ENCODE measurements around the gene RAET1L. TPM values are rescaled to one million over a fixed set of nuclear protein-coding genes. Genes with fewer than 3 reads are reported as not detected.

The RAET1L gene
- total and polyA plus RNA-seq, 9 of the 15 experiments (the other 6 are each of a cell fraction or from before 2014, with no cell fraction given), result not detected

GRCh38 chr6:150048099-150048498, 22.8 kb upstream of the RAET1L start:
- ChIA-PET POLR2A (no interaction called here), CTCF (ENCODE audit: low intra/inter-chr PET ratio) (no interaction called here)
- no peak overlapping the region for H3K4me2 ChIP-seq (ENCODE audit: insufficient read depth, low read length)
- peaks cover 3% of the 10 kb centered on the region; the same call in 1 of the 2 replicates for H4K20me1 ChIP-seq (replicated peaks; ENCODE audit: control insufficient read depth, insufficient read depth, low read length)
- in situ Hi-C loops (cut with MboI) (no loop called here), intact Hi-C loops (cut with micrococcal nuclease) (no loop called here)
- peaks cover 3% of the 10 kb centered on the region for H3K9me1 ChIP-seq (ENCODE audit: control insufficient read depth, insufficient read depth, low read length)
- H3K9ac ChIP-seq (ENCODE audit: insufficient read depth in 1 of 2, low read depth in 2 of 2, low read length in 2 of 2), result no peak overlapping the region
- BruUV-seq (replicated peaks), result no TSS peak
- no peaks in the 10 kb centered on the region for H3K79me2 ChIP-seq (ENCODE audit: control insufficient read depth, insufficient read depth, low read length)
- no peaks in the 10 kb centered on the region for H3K36me3 ChIP-seq (ENCODE audit: control insufficient read depth, insufficient read depth, low read length)
- no peaks in the 10 kb centered on the region for H3K9me3 ChIP-seq (replicated peaks; ENCODE audit: control insufficient read depth, insufficient read depth, low read depth, low read length)
- no peak overlapping the region for H3K4me3 ChIP-seq
- H2AFZ ChIP-seq (ENCODE audit: low read depth, low read length), result no peak overlapping the region
- H3K27me3 ChIP-seq (ENCODE audit: control insufficient read depth in 2 of 2, insufficient read depth in 2 of 2, low read length in 2 of 2), result peaks cover 44 to 63% of the 10 kb centered on the region in 2 experiments
- FAIRE-seq (no peak), DNase-seq (ENCODE audit: extremely low read depth in 1 of 4, low spot score in 3 of 4) (no peak), ATAC-seq (no peak)
- TF ChIP-seq USF1 (CRISPR knock-in tag; IDR thresholded peaks at IDR 0.05) (no peak), CBX8 (IDR thresholded peaks at IDR 0.05; ENCODE audit: borderline replicate concordance, extremely low read depth, low read depth, low read length, poor library complexity, severe bottlenecking) (no peak), ZNF174 (CRISPR knock-in tag; IDR thresholded peaks at IDR 0.05) (no peak), BCOR (IDR thresholded peaks at IDR 0.05) (no peak), NFIX (CRISPR knock-in tag; IDR thresholded peaks at IDR 0.05; ENCODE audit: low read depth) (no peak)
- 1% methylated on average over 4 of the region's 4 CpGs for WGBS (ENCODE audit: insufficient coverage, low coverage, missing lambda C conversion rate)
- H3K27ac ChIP-seq (ENCODE audit: extremely low read depth, low read depth, low read length), result no peak overlapping the region
- H3K4me1 ChIP-seq (replicated peaks in 1 of 2; ENCODE audit: control insufficient read depth in 2 of 2, insufficient read depth in 2 of 2, low read length in 2 of 2), result no peaks in the 10 kb centered on the region

- no peak for FAIRE-seq
- Histone ChIP-seq H3K4me3 (no peak overlapping the region), H3K36me3 (ENCODE audit: control insufficient read depth, insufficient read depth, low read length) (no peaks in the 10 kb centered on the region), H3K27ac (ENCODE audit: extremely low read depth, low read depth, low read length) (no peak overlapping the region), H3K27me3 (ENCODE audit: control insufficient read depth in 2 of 2, insufficient read depth in 2 of 2, low read length in 2 of 2) (peaks cover 47 to 60% of the 10 kb centered on the region in 2 experiments), H2AFZ (ENCODE audit: low read depth, low read length) (no peak overlapping the region), H3K9me3 (replicated peaks; ENCODE audit: control insufficient read depth, insufficient read depth, low read depth, low read length) (no peaks in the 10 kb centered on the region), H3K4me2 (ENCODE audit: insufficient read depth, low read length) (no peak overlapping the region), H3K4me1 (replicated peaks in 1 of 2; ENCODE audit: control insufficient read depth in 2 of 2, insufficient read depth in 2 of 2, low read length in 2 of 2) (no peaks in the 10 kb centered on the region), H3K9ac (ENCODE audit: insufficient read depth in 1 of 2, low read depth in 2 of 2, low read length in 2 of 2) (no peak overlapping the region), H4K20me1 (replicated peaks; ENCODE audit: control insufficient read depth, insufficient read depth, low read length) (peaks cover 3% of the 10 kb centered on the region; the same call in 1 of the 2 replicates), H3K9me1 (ENCODE audit: control insufficient read depth, insufficient read depth, low read length) (peaks cover 3% of the 10 kb centered on the region), H3K79me2 (ENCODE audit: control insufficient read depth, insufficient read depth, low read length) (no peaks in the 10 kb centered on the region)
- BruUV-seq (replicated peaks), result no TSS peak
- peak in 1 of 4 experiments; percentile 11 for DNase-seq (ENCODE audit: extremely low read depth in 1 of 4, low spot score in 3 of 4)
- intact Hi-C loops (cut with micrococcal nuclease), result no loop called here
- 0% methylated on average over 1 of the region's 1 CpG for WGBS (ENCODE audit: insufficient coverage, low coverage, missing lambda C conversion rate)
- in situ Hi-C loops (cut with MboI), result no loop called here
- no peak; the same call in 1 of the 3 replicates for ATAC-seq
- POLR2A ChIA-PET, result interaction anchor here (0.5 to 0.6 kb wide), 2 partner anchors 76 to 523 kb away, joined by 3 to 4 read pairs; no protein-coding TSS in a partner anchor
- no peak for TF ChIP-seq ARNT (IDR thresholded peaks at IDR 0.05)
- peak; percentile 55; the same call in 1 of the 2 replicates for TF ChIP-seq FOSL1 (tag; conservative IDR thresholded peaks at IDR 0.05)
- CTCF ChIA-PET (ENCODE audit: low intra/inter-chr PET ratio), result no interaction called here
Observed at GRCh38 chr6:150046943-150047342, 21.6 kb upstream of the RAET1L start.

All from K562 (cell line).